Activated CD4-positive, CD25-positive, alpha-beta regulatory T cell treated with anti-CD3 and anti-CD28 coated beads, Interleukin-2, amount 50 U/mL, for 72 hours (primary cell): ENCODE data around the gene SETDB1.
A peak's percentile ranks its signal among the peaks of the same experiment; 100 is the strongest.

Experiments used
- DNase-seq: peaks from one replicate; pipeline ENCODE4 v3.0.0; 2021

Gene SETDB1

DNA sequence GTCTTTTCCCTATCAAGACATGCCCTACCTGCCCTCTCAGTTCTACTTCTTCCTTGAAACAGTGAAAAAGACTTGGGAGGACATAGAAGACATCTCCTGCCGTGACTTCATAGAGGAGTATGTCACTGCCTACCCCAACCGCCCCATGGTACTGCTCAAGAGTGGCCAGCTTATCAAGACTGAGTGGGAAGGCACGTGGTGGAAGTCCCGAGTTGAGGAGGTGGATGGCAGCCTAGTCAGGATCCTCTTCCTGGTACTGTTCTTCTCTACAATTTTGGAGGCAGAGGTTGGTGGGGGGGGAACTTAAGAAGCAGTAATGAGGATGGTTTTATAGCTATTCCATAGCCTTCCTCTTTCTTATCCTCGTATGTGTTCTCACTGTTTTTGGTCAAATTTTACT lies 18.7 kb downstream of the SETDB1 start:
- no peak for DNase-seq

DNA sequence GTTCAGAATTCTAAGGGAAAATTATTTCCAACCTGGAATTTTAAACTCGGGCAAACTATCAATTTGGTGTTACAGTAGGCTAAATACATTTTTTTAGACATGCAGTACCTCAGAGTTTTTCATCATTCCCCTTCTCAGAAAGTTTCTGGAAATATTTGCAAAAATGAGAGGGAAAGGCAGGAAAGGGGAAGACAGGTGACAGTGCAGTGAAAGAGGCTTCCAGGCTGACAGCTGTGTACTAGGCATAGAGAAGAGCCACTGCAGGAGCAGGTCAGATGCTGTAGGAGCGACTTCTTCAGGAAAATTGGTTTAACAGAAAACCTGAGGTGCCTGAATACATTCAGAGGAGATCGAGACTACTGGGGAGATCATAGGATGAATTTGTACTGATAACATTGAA lies 28.5 kb downstream of the SETDB1 start:
- no peak for DNase-seq

GRCh38 chr1:150955280-150955679 lies 29.1 kb downstream of the SETDB1 start:
- DNase-seq = no peak

GRCh38 chr1:150957666-150958065 lies 31.5 kb downstream of the SETDB1 start:
- no peak for DNase-seq

GRCh38 chr1:150960646-150961045 lies 34.5 kb downstream of the SETDB1 start:
- DNase-seq = peak; percentile 9

- no peak for DNase-seq
These were observed 35.6 kb downstream of the SETDB1 start for GRCh38 chr1:150961756-150962155.

- DNase-seq = no peak
These were observed 37.4 kb downstream of the SETDB1 start for GRCh38 chr1:150963321-150964163.

GRCh38 chr1:150964164-150964489 lies 38.0 kb downstream of the SETDB1 start:
- no peak for DNase-seq

- DNase-seq = no peak
These were observed 39.4 kb downstream of the SETDB1 start for GRCh38 chr1:150965605-150966004.

DNA sequence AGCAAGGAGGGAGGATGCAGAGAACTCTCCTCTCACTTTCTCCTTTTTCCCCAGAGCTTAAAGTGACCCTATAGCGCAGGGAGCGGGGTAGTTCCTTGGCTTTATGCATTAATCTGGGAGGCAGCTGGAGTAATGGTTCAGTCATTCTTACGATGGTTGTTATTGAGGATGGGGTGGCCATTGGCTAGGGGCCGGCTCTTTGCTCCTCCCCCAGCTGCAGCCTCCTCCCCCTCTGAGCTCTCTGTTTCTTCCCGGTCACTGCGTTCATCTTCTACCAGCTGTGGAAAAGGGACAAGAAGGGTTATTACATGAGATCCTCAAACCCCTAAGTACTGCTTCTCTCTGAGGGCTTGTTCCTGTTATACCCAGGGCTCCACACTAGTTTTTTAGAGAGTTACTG lies 39.8 kb downstream of the SETDB1 start:
- no peak for DNase-seq

DNA sequence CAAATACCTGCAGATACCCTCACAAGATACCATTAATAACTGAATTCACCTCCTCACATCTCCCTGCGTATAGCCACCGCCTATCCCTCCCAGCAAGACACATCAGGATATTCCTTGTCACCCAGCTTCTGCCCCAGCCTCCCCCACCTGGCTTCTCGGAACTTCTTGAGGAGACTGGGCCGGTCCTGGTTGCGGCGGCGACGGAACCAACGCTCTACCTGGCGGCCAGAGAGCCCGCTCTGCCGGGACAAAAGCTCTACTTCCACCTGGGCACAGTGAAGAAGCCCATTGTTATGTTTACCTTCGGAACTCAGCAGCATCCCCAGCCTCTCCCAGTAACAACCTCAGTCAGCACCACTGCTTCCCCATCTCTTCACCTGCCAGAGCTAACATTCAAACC lies 41.8 kb downstream of the SETDB1 start:
- no peak for DNase-seq

- no peak for DNase-seq
These were observed 42.3 kb downstream of the SETDB1 start for GRCh38 chr1:150968491-150968890.

DNA sequence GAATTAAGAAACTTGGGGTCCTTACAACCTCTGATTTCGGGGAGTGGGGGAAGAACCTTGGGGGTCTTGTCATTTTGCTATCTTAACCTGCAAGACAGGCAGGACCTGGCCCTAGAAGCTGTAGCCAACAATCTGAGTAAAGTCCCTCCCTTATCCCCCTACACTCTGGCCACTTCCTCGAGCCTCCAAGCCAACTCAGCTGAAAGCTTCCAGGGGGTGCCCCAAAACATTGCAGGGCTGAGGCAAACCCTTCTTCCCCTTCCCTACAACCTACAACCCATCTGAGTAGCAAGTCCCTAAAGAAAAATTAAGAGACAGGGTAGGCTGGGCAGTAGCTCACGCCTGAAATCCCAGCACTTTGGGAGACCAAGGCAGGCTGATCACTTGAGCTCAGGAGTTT lies 43.5 kb downstream of the SETDB1 start:
- no peak for DNase-seq

DNA sequence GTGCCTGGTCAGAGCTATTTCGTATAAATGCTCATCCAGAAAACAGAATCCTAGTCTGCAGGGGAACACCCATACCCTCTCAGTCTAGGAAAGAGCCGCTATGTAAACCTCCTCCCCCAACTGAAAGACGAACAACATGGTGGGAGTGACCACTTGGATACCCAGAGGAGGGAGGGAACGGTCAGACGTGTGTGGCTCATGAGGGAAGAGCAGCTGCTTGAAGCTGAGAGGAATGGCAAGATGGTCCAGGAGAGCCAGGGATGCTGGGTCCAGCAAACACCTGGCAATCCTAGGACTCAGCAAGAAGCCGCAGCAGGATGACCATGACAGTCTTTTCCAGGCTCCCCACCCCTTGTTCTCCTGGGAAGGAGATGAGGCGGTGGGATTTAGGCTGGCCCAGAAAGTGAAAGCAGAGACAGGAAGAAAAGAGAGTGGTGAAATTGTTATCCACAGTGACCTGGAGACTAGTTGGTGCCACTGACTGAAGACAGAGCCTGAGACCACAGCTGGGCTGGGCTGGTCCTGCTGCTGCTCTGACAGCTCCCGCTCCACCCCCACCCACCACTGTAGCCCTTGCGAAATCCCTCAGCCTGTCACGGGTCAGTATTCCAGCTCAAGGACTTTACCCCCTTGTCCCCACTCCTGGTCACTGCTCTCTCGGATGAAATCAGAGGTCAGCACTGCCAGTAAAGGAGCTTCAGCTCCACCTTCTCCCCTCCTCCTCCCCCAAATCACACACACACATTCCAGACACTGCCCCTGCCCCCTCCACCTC lies 44.8 kb downstream of the SETDB1 start:
- DNase-seq = no peak

DNA sequence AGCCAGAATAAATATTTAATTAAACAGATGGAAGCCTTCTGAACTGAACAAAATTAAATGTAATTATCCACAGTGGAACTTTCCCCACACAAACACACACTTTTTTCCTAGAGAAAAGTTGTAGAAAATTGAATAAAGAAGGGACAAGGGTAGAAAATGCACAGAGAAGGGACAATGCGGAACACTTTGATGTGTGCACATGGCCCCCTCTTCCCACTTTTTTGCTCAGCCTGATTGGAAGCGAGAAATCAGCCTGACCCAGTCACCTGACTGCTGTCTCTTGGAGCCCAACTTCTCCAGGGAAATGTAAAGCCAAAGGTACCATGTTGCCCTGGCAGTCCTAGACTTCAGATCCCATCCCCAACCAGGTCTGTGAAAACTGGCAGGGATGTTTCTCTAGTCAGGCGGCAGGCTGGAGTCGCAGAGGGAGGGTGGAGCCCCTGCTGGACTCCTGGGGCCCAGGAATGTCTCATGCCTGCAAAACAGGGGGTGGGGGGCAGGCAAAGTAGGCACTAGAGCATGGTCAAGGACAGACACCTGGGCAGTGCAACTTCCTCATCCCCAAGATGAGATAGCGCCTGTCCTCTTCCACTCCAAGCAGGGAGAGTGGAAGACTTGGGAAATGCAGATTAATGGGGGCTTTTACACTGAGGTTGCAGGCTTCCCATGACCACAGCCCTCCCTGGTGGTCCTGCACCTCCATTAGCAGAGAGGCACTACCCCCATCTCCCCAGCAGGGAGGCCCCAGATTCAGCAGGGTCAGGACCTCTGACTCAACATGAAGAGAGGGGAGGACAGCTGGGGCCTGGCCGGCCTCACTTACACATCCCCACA lies 45.6 kb downstream of the SETDB1 start:
- no peak for DNase-seq

- no peak for DNase-seq
These were observed 46.3 kb downstream of the SETDB1 start for GRCh38 chr1:150972417-150972940.

DNA sequence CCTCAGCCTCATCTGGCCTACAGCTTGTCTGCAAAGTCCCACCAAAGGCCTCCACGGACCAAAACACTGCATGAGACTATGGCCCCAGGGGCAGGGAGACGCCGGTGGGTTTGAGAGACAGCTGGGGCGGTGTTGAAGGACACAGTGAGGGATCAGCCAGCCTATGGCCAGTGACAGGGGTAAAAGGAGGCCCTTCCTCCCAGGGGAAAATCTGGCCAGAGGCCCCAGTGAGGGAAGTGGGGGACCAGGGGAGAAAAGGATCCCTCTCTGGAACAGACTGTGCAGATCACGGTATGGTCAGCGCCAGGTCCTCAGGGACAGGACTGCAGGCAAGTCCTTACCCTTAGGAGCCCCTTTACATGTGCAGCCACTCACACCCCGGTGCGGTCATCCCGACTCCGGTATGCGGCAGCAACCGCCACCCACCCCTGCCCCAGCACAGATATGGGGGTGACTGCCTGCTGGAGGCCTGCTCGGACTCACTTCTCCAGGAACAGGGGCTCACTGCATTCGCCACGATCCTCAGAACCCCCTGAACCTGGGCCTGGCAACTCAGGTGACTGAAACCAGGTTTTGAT lies 47.2 kb downstream of the SETDB1 start:
- no peak for DNase-seq

DNA sequence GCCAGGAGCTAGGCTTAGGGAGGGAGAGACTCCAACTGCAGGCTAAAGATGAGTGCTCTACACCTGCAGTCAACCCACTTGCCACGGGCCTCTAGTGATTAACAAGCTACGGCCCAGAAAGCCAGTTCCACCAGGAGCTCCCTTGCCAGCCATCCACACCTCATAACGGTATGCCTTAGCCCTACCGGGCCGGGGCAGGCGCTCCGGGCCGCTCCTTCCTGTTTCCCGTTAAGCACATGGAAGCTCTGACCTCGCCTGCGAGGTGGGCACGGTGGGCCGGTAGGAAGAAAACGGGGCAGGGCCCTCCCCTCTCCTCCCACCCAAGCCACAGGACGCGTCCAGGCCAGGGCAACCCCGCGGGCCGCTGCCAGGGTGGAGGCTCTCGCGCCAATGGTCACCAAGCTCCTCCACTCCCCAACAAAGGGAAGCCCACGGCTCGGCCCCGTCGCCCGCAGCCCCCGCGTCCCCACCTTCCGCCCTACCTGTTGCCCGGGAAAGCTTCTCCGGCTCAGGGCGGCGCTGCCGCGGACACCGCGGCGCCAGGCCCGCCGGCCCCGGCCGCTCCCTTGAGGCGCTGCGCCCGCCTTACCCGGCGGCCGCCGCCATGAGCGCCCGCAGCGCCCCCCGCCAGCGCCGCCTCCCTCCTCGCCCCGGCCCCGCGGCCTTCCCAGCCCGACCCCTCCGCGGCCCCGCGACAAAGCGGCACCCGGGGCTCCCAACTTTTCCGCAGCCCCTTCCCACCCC lies 47.8 kb downstream of the SETDB1 start:
- DNase-seq = peak; percentile 51

- peak; percentile 71 for DNase-seq
These were observed 48.7 kb downstream of the SETDB1 start, which contains the start of gene CERS2 for GRCh38 chr1:150974580-150975478. CERS2 (minus strand) TSS chr1:150974835; CDS start chr1:150969090, 5,745 bp downstream.

DNA sequence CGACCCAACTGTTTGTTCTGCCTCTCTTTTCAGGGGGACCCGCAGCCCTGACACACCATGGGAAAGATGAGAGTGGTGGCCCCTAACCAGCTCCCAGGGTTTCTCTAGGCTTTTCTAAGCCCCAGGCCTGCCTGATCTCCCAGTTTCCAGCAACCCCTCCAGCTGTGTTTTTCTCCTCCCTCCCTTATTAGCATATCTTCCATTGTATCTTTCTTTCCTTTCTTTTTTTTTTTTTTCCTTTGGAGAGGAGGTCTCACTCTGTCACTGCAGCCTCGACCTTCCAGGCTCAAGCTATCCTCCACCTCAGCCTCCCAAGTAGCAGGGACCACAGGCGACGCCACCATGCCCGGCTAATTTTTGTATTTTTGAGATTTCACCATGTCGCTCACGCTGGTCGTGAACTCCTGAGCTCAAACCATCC lies 50.2 kb downstream of the SETDB1 start:
- no peak for DNase-seq
